HS-27A (cell line): Measurements from ENCODE around the gene CSRP1.
"Not testable (repeated sequence)": the region's sequence is repeated elsewhere in the genome, so short reads cannot be mapped to it uniquely, and the experiment has no call there.

Source experiments
- DNase-seq: peaks from one replicate; pipeline ENCODE4 v3.0.0-alpha.2; 2012; ENCODE audit warnings: low read depth, missing footprints

CSRP1 gene

GRCh38 chr1:201537891-201538611 lies 31.1 kb upstream of the CSRP1 start:
- no peak for DNase-seq

GRCh38 chr1:201537467-201537866 lies 30.5 kb upstream of the CSRP1 start:
- DNase-seq: no peak

GRCh38 chr1:201537028-201537427 lies 30.1 kb upstream of the CSRP1 start:
- no peak for DNase-seq

DNA sequence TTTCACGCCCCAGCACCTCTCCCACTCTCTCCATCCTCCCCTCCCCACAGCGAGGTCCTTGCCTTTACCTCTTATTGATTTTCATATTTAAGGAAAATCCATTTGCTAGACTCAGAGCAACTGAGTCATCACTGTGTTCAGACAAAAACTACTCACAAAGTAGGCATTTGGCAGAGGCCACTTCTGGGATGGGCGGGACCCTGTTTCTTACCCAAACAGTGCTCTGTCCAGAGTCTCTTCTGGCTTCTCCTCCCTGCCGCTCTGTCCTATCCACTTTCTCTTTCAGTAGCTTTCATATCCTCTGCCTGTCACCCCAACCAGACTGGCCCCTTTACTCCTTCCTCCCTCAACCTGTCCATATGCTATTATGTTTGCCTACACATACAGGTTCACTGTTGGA lies 29.6 kb upstream of the CSRP1 start:
- no peak for DNase-seq

DNA sequence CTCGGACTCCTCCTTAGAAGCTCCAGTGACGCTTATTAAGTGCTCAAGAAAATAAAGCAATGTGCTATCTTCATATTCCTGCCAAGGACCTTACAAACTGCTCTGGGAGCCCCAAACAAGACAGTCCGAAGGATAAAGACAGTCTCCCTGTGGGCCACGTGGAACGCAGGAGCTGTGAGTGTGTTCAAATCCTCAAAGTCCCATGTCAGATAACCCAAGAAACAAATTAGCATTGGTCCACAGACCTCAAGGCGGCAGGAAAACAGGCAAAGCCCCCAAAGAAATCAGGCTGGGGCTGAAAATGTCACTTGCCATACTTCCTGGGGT lies 29.0 kb upstream of the CSRP1 start:
- no peak for DNase-seq

DNA sequence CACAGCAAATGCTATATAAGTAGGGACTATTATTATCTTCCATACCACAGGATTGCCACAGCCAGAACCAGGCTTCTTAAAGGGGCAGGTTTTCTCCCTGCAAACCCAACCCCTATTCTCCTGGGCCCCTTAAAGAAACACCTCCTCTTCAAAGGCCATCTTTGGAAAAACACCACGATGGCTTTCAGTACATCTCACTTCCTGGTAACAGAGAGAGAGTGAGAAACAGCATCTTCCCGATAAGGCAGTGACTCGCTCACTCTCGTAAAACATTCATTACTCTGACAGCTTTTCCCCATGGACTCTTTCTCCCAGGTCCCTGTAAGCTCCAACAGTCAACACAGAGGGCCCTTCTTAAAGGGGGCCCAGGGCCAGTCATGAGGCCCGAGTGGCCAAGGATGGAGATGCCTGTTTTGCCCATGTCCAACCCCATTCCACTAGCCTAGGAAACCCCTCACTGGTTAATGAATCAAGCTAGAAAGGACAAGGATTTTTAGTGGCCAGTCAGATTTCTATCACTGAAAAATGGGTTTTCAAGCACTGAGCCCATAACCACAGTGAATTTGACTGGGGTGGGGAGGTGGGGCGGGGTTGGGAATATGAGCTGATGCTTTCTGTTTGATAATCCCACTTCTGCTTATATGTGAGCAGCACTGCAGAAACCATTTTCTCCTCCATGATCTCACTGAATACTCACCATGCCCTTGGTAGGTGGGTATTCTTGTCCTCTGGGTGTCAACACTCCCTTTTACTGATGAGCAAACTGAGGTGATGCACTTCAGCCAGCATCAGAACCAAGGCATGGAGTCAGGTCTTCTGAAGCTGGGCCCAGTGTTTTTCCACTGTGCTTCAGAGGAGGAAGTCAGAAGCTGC lies 28.4 kb upstream of the CSRP1 start:
- DNase-seq: no peak

- no peak for DNase-seq
Measured at GRCh38 chr1:201533836-201534235, 26.9 kb upstream of the CSRP1 start.

DNA sequence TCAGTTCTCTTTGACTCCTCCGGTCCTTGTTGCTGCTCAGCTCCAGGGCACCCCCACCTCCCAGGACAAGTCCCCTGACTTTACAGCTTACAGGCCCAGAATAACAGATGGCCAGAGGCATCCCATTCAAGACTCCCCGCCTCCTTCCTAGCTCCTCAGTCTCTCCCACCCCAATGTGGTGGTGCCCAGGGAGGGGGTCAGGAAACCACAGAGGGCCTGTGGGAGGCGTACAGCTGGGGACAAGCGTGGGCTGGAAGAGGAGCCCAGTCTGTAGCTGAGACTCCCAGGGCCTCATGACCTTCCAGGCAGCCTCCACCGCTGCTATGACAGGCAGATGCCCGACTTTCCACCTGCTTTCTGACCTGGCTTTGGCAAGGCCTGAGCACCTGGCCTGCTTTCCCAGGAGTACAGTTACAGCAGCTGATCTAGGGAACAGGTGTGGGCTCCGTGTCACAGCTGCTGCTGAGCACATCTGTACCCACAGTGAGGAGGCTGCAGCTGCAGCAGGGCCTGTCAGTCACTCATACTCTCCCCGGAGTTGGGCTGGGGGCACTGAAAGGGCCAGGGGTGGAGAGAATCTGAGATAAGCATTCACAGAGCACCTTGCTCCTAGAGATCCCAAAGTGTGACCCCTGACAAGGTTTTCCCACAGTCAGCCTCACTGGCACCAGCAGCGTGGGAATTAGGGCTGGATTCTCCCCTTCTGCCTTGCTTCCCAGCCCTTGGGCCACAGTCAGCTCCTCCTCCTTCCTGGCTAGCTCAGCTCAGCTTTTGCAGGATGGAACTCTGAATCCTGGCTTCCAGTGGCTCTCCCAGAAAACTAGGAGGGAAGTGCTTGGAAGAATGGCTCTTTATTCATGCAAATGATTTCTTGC lies 24.9 kb upstream of the CSRP1 start:
- DNase-seq: no peak

DNA sequence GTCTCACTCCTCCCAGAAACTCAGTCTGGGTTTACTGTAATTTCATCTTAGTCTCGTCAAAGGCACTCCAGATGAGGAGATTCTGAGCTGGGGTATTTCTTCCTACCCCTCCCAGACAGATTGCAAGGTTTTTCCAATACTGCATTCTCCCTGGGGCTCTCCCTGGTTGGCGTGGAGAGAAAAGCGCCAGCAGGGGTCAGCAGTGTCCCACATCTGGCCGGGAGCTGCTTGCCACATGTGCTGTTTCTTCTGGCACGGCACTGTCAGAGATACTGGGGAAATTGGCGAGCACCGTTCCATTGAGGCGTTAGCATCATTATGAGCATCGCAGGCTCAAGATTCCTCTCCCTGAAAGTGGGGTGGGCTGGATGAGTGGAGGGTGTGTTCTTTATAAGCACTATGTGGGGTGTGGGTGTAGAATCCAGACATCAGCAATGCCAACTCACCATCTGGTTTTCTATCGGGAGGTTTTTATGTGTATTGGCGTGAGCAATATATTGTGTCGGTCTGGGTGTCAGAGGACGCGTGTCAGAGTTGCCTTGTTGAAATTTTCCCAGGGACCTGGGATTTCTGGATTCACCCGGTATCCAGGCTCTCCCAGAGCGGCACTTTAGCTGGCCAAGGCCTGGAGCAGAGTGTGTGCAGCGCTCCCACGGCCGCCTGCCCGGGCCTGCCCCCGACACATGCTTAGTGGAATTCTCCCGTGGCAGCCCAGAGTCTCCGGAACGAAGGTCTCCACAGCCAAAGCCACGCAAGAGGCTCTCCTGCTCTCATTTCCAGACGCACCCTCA lies 24.0 kb upstream of the CSRP1 start:
- no peak for DNase-seq

GRCh38 chr1:201528631-201529252 lies 21.8 kb upstream of the CSRP1 start:
- DNase-seq: no peak

GRCh38 chr1:201527879-201528278 lies 21.0 kb upstream of the CSRP1 start:
- no peak for DNase-seq

DNA sequence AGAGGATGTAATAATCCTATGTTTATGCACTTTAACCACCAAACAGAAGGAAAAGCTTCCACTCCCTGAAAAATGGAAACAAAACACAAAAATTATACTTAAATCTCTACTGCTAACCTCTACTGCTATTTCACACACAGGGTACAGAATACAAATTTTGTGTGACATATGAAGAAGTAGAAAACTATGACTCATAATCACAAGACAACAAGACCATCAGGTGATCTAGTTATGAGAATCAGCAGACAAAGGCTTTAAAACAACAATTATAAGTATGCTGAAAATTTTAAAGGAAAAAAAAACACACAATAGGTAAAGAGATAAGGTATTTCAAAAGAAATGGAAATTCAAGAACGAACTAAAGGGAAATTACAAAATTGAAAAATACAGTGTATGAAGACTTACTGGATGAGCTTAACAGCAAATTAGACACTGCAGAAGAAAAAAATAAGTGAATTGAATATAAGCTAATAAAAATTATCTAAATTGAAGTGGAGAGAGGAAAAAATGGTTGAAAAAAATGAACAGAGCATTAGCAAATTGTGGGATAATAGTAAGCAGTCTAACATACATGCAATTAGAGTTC lies 18.4 kb upstream of the CSRP1 start:
- no peak for DNase-seq

DNA sequence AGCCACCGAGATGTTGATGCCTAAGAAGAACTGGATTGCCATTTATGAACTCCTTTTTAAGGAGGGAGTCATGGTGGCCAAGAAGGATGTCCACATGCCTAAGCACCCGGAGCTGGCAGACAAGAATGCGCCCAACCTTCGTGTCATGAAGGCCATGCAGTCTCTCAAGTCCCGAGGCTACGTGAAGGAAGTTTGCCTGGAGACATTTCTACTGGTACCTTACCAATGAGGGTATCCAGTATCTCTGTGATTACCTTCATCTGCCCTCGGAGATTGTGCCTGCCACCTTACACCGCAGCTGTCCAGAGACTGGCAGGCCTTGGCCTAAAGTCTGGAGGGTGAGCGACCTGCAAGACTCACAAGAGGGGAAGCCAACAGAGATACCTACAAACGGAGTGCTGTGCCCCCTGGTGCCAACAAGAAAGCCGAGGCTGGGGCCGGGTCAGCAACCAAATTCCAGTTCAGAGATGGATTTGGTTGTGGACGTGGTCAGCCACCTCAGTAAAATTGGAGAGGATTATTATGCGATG lies 13.2 kb upstream of the CSRP1 start:
- DNase-seq: not testable (repeated sequence)

GRCh38 chr1:201518071-201518470 lies 11.1 kb upstream of the CSRP1 start:
- DNase-seq: no peak

DNA sequence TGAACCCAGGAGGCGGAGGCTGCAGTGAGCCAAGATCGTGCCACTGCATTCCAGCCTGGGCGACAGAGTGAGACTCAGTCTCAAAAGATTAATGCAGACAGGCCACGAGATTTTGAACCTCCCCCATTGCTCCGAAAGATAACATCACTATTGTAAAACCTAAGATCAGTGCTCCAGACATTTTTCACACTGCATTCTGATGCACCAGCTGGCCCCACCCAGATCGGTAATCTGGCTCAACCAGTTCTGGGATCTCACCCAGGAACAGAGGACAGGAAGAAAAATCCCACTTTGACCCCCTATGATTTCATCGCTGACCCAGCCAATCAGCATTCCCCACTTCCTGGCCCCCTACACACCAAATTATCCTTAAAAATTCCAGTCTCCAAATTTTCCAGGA lies 10.7 kb upstream of the CSRP1 start:
- no peak for DNase-seq

GRCh38 chr1:201516511-201517127 lies 9.7 kb upstream of the CSRP1 start:
- DNase-seq: no peak

DNA sequence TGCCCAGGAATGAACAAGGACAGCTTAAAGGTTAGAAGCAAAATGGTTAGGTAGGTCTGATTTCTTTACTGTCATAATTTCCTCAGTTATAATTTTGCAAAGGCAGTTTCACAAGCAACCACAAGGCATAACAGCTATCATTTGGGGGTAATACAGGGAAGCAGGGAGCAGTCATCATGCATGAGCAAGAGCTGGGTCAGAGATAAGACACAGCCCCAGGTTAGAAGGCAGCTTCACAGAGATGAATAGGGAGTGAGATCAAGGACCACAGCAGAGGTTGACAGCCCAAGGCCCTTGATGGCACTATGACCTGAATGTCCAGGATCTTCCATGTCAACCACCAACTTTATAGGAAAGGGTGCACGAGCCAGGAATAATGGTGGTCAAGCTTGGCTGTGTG lies 9.0 kb upstream of the CSRP1 start:
- no peak for DNase-seq

- DNase-seq: no peak
Measured at GRCh38 chr1:201515062-201515750, 8.3 kb upstream of the CSRP1 start.

GRCh38 chr1:201514466-201514865 lies 7.5 kb upstream of the CSRP1 start:
- no peak for DNase-seq
